NCI-H2227 treated with DMSO at 0.1 percent for 48 hours (cell line): ENCODE measurements around the gene HIBCH.
"Not testable (repeated sequence)": the region's sequence is repeated elsewhere in the genome, so short reads cannot be mapped to it uniquely, and the experiment has no call there.

Experiments
- DNase-seq: peaks from one replicate; lab custom pipeline; 2025; lab: John Stamatoyannopoulos, UW

The HIBCH gene

GRCh38 chr2:190342611-190343010, 23.0 kb upstream of the HIBCH start:
- DNase-seq = no peak

GRCh38 chr2:190340369-190340768, 20.7 kb upstream of the HIBCH start:
- DNase-seq = peak; percentile 26

DNA sequence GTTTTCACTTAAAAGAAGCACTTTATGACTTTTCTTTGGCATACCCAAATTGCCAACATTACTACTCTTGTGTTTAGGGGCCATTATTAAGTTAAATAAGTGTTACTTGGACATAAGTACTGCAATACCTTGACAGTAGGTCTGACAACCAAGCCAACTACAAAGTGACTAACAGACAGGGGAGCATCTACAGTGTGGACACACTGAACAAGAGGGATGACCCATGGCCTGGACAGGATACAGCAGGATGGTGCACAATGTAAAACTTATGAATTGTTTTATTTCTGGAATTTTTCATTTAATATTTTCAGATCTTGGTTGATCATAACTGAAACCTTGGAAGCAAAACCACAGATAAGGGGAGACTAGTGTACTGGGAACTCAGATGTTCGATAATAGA, 19.8 kb upstream of the HIBCH start:
- no peak for DNase-seq

- no peak for DNase-seq
These were observed 18.8 kb upstream of the HIBCH start for GRCh38 chr2:190338453-190338852.

DNA sequence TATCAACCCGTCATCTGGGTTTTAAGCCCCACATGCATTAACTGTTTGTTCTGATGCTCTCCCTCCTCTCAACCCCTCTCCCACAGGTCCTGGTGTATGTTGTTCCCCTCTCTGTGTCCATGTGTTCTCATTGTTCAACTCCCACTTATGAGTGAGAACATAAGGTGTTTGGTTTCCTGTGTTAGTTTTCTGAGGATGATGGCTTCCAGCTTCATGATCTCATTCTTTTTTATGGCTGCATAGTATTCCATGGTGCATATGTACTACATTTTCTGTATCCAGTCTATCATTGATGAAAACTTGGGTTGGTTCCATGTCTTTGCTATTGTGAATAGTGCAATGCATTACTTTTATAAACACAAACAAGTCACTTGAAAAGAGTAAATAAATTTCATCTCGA, 16.8 kb upstream of the HIBCH start:
- DNase-seq = no peak

GRCh38 chr2:190335584-190335983, 16.0 kb upstream of the HIBCH start:
- DNase-seq = not testable (repeated sequence)

DNA sequence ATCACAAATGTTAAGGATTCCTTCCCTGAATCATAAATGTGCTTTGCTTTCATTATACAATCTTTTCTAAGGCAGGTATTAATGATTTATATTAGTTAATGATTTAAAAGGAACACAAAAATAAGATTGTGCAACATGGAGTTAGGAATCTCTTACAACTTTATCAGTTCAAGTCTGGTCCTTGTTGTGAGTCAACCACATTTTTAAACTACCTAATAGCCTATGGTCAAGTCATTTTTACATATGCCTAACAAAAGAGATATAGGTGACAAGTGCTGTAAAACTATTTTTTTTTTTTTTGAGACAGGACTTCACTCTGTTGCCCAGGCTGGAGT, 15.6 kb upstream of the HIBCH start:
- no peak for DNase-seq

DNA sequence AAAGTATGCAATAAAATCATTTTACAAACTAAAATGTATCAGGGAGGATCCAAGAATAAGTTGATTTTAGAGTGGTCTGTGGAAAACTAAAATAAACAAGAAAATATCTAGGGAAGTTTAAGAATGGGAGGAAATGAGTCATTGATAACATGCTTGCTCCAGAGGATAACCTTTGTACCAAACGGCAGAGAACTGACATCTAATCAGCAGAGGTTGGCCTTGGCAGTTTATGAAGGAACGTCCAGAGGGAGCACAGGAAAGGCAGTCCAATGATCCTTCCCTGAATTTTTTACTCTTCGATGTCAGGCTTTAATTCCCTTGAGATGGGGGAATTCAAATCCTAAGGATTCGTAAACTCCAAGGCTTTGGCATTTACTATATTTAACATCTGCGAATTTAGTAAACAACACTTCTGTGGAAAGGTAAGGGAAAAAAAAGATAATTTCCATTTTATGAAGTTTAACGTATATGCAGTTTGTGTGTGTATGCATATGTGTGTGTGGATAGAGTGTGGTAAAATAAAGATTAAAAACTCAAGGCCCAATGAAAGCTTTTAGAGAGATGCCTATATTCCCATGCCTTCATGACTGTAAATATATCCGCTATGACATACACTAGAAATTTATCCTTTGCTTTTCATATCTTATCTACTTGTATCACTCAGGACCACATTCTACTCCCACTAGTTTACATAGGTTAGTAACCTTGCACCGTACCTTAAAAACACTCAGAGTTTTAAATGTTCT, 15.0 kb upstream of the HIBCH start:
- DNase-seq = no peak

DNA sequence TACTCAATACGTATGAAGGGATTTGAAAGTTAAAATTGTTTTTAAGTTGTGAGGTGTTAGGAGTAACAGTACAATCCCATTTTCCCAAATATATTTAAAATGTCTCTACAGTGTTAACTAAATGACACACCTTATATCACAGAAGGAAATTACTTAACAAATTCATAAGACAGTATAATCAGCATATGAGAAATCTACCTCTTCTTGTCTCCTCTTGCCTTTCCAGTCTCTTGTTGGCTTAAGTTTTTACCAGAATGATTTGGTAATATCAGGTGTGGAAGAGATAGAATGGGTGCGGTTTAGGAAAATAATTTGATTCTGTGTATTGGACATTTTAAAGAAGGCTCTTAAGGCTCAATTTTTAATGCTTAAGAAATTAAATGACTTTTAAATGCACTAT, 14.3 kb upstream of the HIBCH start:
- DNase-seq = no peak

GRCh38 chr2:190333395-190333794, 13.8 kb upstream of the HIBCH start:
- no peak for DNase-seq

DNA sequence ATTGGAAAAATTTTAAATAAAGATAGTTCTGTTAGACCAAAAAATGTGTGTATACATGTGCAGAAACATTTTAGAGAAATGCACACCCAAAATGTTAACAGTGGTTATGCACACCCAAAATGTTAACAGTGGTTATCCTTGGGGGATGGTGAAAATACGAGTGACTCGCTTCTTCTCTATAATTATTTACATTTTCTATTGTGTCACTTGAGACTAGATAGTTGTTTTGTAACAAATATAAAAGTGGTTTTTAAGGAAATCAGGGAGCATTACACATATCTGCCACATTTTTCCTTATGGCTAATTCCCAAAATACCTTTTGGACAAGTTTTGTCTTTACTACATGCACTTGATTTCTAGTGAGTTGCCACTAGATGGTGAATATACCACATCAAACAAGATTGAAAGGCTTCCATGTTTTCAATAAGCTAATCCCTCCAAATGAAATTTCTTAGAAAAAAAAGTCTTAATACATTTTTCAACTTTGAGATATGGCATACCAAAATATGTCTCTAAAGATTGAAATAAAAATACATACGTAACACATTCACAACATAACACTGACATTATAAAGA, 9.0 kb upstream of the HIBCH start:
- DNase-seq = peak; percentile 25

- no peak for DNase-seq
These were observed 8.4 kb upstream of the HIBCH start for GRCh38 chr2:190327867-190328572.

DNA sequence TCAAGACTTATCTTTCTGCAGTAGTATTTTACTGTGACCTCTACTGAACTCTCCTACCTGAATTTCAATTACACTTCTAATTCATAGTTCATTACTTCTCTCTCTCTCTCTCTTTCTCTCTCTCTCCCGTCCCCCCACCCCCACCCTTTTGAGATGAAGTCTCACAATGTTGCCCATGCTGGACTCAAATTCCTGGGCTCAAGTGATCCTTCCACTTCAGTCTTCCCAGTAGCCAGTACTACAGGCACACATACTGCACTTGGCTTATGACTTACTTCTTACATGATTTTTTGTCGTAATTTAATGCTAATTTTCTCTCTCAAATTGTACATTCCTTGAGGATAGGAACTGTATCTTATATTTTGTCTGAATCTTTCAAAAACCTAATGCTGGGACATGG, 6.0 kb upstream of the HIBCH start:
- DNase-seq = no peak

DNA sequence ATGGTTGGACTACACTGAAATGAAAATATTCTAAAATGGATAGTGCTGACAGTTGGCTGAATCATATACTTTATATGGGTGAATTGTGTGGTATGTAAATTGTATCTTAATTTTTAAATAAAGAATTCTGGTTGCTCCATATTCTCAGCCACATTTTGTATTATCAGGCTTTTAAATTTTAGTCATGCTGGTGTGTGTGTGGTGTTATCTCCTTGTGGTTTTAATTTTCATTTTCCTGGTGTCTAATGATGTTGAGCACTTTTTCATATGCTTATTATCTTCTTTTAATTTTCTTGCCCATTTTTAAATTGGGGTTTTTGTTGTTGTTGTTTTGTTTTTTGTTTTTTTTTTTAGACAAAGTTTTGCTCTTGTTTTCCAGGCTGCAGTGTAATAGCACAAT, 3.8 kb upstream of the HIBCH start:
- DNase-seq = no peak

- DNase-seq = no peak
These were observed 1.1 kb upstream of the HIBCH start for GRCh38 chr2:190320696-190321095.

GRCh38 chr2:190318931-190319554, 583 bp downstream of the HIBCH start:
- no peak for DNase-seq

DNA sequence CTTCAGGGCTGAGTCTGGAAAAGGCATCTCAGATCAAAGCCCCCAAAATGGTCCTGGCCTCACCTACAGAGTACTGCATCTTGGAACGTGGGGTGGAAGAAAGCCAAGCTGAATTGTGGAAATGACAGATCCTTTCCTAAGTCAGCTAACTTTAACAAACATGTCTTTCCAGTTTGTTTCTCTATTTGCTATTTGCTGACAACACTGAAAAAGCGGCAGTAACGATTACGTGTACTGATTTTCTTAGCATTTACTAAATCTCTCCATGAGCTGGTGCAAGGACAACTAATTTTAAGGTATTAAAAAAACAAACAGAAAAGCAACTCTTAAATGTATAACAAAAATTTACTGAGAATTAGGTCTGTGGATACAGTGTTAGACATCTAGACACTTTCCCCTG, 1.1 kb downstream of the HIBCH start:
- DNase-seq = no peak

DNA sequence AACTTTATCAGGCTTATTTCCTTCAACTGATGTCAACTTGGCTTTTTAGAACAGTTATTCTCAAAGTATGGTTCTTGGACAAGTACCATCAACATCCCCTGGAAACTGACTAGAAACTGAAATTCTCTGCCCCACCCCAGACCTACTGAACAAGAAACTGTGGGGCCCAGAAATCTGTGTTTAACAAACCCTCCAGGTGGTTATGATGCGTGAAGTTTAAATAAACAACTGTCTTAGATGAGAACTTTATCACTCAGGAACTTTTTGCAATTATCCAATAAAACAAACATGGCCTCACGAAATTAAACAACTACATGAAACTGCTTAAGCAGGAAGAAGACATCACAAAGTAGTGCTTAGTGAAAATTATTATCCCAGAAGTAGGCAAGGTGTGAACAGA, 4.4 kb downstream of the HIBCH start:
- no peak for DNase-seq

DNA sequence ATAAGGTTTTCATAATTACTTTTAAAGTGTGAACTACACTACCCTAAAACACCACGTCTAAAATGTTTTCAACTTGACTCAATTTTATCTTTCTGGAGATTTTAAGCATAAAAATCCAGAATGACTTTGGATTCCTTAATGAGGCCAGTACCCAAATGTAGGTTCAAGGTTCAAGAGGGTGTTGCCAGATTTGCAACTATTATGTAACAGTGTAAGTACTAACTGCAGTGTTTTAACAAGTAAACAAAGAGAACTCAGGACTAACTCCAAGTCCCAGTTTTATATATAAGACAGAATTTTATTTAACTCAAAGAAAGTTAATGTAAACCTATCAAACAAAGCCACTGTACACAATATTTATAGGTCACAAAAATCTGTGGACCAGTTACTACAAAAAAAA, 5.7 kb downstream of the HIBCH start:
- DNase-seq = no peak

DNA sequence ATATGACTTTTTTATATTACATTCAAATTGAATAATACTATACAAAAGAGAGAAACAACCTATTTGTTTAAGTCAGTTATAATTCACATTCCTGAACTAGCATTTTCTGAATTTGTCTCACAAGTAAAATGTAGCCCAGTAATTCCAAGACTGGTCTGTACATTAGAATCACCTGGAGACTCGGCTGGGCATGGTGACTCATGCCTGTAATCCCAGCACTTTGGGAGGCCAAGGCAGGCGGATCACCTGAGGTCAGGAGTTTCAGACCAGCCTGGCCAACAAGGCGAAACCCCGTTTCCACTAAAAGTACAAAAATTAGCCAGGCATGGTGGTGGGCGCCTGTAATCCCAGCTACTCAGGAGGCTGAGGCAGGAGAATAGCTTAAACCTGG, 7.0 kb downstream of the HIBCH start:
- not testable (repeated sequence) for DNase-seq

DNA sequence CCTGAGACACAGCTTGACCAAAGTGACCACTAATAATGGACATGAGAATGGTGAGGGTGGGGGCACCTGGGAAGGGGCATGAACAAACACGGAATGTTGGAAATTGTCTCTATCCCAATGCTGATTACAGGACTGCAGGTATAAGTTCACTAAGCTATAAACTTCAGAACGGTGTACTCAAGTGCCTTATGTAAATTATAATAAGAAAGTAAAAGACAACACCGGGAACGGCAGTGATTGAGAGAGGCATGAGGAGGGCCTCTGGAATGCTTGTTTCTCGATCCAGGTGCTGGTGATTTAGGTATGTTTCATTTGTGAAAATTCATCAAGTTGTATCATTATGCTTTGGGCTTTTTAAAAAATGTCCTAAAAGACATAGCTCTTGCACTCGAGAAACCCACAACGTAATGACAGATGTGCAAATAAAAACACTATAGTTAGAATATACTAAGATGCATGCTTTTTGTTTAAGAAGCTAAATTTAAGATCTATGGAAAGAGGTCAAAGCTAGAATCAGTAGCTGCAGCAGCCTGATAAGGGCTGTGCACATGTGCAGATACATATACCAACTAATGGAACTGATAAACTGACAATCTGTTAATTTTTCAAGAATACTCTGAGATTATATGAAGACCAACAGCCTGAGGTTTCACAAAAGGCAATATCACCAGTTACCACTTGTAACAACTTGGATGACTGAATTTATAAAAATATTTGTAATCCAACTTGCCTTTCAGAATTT, 7.6 kb downstream of the HIBCH start:
- DNase-seq = no peak

- DNase-seq = no peak
These were observed 11.6 kb downstream of the HIBCH start for GRCh38 chr2:190308031-190308430.
